HepG2 (cell line): ENCODE data around the gene TMEM116. TPM values are rescaled to one million over a fixed set of nuclear protein-coding genes. Genes with fewer than 3 reads are reported as not detected.

Experiments
- BHLHE40 ChIP-seq: IDR thresholded peaks from 2 replicates; pipeline ENCODE4 v1.6.1; 2011; ENCODE audit warnings: low read length, improper control_type of control experiment
- CHCHD3 ChIP-seq: sonication (generic); formaldehyde crosslinking; IDR thresholded peaks from 2 replicates; pipeline ENCODE4 v1.8.0; 2022; ENCODE audit warnings: mild to moderate bottlenecking, missing genetic modification reagents, moderate library complexity
- GLMP ChIP-seq: sonication (generic); formaldehyde crosslinking; IDR thresholded peaks from 2 replicates; pipeline ENCODE4 v1.9.0; 2021; ENCODE audit warnings: missing genetic modification reagents, mild to moderate bottlenecking, borderline replicate concordance
- HNF4A ChIP-seq: sonication (generic); formaldehyde crosslinking; IDR thresholded peaks from 2 replicates; pipeline ENCODE4 v1.4.0; 2020; ENCODE audit warnings: missing genetic modification reagents
- IRF1 ChIP-seq: sonication (generic); formaldehyde crosslinking; IDR thresholded peaks from 2 replicates; pipeline ENCODE4 v1.4.0; 2020; ENCODE audit warnings: low read depth, mild to moderate bottlenecking, missing genetic modification reagents
- KLF15 ChIP-seq: sonication (generic); formaldehyde crosslinking; IDR thresholded peaks from 2 replicates; pipeline ENCODE4 v1.8.1; 2023; ENCODE audit warnings: borderline replicate concordance, mild to moderate bottlenecking, inconsistent platforms, missing genetic modification reagents, mixed read lengths
- LCORL ChIP-seq, 2 experiments: fragments of 450-650 bp in 1 of 2; sonication (generic) in 1 of 2; formaldehyde crosslinking in 1 of 2; IDR thresholded peaks; 2 replicates each; pipeline versions ENCODE4 v1.5.0 to v1.6.1; 2017 to 2020; ENCODE audit warnings: antibody characterized with exemption in 1 of 2, missing genetic modification reagents in 1 of 2
- NCOA2 ChIP-seq: sonication (generic); formaldehyde crosslinking; IDR thresholded peaks from 2 replicates; pipeline ENCODE4 v1.8.0; 2022; ENCODE audit warnings: inconsistent platforms
- NFE2L1 ChIP-seq: sonication (generic); formaldehyde crosslinking; IDR thresholded peaks from 2 replicates; pipeline ENCODE4 v1.4.0; 2020; ENCODE audit warnings: missing genetic modification reagents, mild to moderate bottlenecking, borderline replicate concordance
- PHF20 ChIP-seq: sonication (generic); formaldehyde crosslinking; IDR thresholded peaks from 2 replicates; pipeline ENCODE4 v1.5.0; 2020; ENCODE audit warnings: mild to moderate bottlenecking, missing genetic modification reagents
- PRMT3 ChIP-seq: sonication (generic); formaldehyde crosslinking; IDR thresholded peaks from 2 replicates; pipeline ENCODE4 v1.8.1; 2022; ENCODE audit warnings: low read depth, mild to moderate bottlenecking, moderate library complexity, missing genetic modification reagents, borderline replicate concordance
- SALL1 ChIP-seq: sonication (generic); formaldehyde crosslinking; IDR thresholded peaks from 2 replicates; pipeline ENCODE4 v1.8.0; 2022; ENCODE audit warnings: mild to moderate bottlenecking, missing genetic modification reagents
- SP140L ChIP-seq: sonication (generic); formaldehyde crosslinking; IDR thresholded peaks from 2 replicates; pipeline ENCODE4 v1.4.0; 2020; ENCODE audit warnings: missing genetic modification reagents, borderline replicate concordance
- SUZ12 ChIP-seq: fragments of 150-350 bp; IDR thresholded peaks from 2 replicates; pipeline ENCODE4 v1.6.1; 2014; ENCODE audit warnings: low read depth, low read length
- TFE3 ChIP-seq: IDR thresholded peaks from 2 replicates; pipeline ENCODE4 v1.6.1; 2016
- TRIM22 ChIP-seq: fragments of 450-650 bp; IDR thresholded peaks from 2 replicates; pipeline ENCODE4 v1.6.1; 2017
- ZBTB7A ChIP-seq: sonication (generic); formaldehyde crosslinking; IDR thresholded peaks from 2 replicates; pipeline ENCODE4 v1.8.0; 2022; ENCODE audit warnings: mild to moderate bottlenecking, missing genetic modification reagents
- ZNF205 ChIP-seq: IDR thresholded peaks from 2 replicates; pipeline ENCODE4 v1.6.1; 2018; ENCODE audit warnings: missing biosample characterization, missing genetic modification reagents
- ZNF446 ChIP-seq: sonication (generic); formaldehyde crosslinking; IDR thresholded peaks from 2 replicates; pipeline ENCODE4 v1.5.0; 2020; ENCODE audit warnings: mild to moderate bottlenecking, missing genetic modification reagents
- ZNF569 ChIP-seq: sonication (generic); formaldehyde crosslinking; IDR thresholded peaks from 2 replicates; pipeline ENCODE4 v1.5.0; 2020; ENCODE audit warnings: mild to moderate bottlenecking, missing genetic modification reagents, moderate library complexity, borderline replicate concordance
- ZNF75D ChIP-seq: sonication (generic); formaldehyde crosslinking; IDR thresholded peaks from 2 replicates; pipeline ENCODE4 v1.8.1; 2023; ENCODE audit warnings: missing genetic modification reagents, mild to moderate bottlenecking, borderline replicate concordance
- polyA plus RNA-seq, 8 experiments: library from polyadenylated mRNA; depleted of rRNA in 3 of 8; stranded (reverse) in 7 of 8; unstranded in 1 of 8; fragments of >200 nt; fragmentation: Illumina TruSeq in 4 of 8; extraction: Trizol in 4 of 8; gene quantifications; 2 replicates each; pipeline versions ENCODE4 v1.2.1 to v1.2.3, GENCODE V29; 2011 to 2016; ENCODE audit warnings: low read depth in 4 of 8, missing spikeins in 1 of 8, mixed read lengths in 1 of 8; ENCODE audit not compliant: insufficient read depth in 1 of 8
- total RNA-seq, 5 experiments: library from RNA; depleted of rRNA; stranded (reverse); fragments of >200 nt; fragmentation: Illumina TruSeq; extraction: Trizol; gene quantifications; 2 replicates each; pipeline ENCODE4 v1.2.3, GENCODE V29; 2016; ENCODE audit warnings: low read depth in 1 of 5
- TF ChIP-seq, protein P1 (sequence below): sonication (generic); formaldehyde crosslinking; IDR thresholded peaks from 2 replicates; pipeline ENCODE4 v1.4.0; 2020; ENCODE audit warnings: missing genetic modification reagents

The TMEM116 gene
- total and polyA plus RNA-seq, 2 of the 13 experiments (the other 11 are each of a cell fraction or from before 2014, with no cell fraction given), result 14.0 to 17.8 TPM

DNA sequence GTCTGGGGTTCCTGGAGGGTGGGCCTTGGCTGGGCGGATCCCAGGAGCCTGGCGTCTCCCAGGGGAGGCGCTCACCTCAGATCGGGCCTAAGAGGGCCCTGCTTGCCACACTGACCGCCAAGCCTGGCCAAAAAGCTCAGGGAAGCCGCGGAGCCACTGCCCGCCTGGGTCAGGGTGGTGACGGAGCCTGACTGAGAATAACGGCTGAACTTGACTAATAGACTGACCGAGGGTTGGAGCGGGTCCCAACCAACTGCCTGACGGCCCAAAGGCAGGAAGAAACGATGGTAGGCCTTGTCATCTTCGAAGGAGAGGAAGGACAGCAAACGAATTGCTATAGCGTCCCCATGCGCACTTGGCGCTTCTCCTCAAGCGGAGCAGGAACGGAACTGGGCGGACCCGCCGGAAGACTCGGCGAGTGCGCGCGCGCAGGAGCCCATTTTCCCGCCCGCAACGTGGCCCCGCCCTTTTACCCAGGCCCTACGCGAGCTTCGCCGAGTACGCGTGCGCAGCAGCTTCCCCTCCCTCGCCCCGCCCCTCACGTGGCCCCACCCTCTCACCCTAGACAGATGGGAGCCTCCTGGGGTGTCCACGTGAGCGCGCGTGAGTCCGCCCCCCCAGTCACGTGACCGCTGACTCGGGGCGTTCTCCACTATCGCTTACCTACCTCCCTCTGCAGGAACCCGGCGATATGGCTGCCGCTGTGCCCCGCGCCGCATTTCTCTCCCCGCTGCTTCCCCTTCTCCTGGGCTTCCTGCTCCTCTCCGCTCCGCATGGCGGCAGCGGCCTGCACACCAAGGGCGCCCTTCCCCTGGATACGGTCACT lies at the start of gene TMEM116, which contains the start of gene ERP29 (continued):
- TF ChIP-seq TFE3 (CRISPR knock-in tag) (peak; percentile 95), ZNF205 (CRISPR knock-in tag) (0 out of 2 replicates have a peak, but pooled peaks have one; percentile 29), CHCHD3 (peak; percentile 88; the same call in 1 of the 2 replicates), NFE2L1 (no peak; the same call in 1 of the 2 replicates), GLMP (no peak), ZNF75D (CRISPR knock-in tag) (no peak), NCOA2 (0 out of 2 replicates have a peak, but pooled peaks have one; percentile 4), BHLHE40 (peak; percentile 100), HNF4A (0 out of 2 replicates have a peak, but pooled peaks have one; percentile 3), ZBTB7A (CRISPR knock-in tag) (peak; percentile 46; the same call in 1 of the 2 replicates), SP140L (CRISPR knock-in tag) (no peak), PHF20 (CRISPR knock-in tag) (peak; percentile 30), SUZ12 (no peak), IRF1 (CRISPR knock-in tag) (no peak), SALL1 (peak; percentile 61), LCORL (IDR thresholded peaks at IDR 0.05) (no peak), LCORL (CRISPR knock-in tag; IDR thresholded peaks at IDR 0.05) (no peak; the same call in 1 of the 2 replicates), ZNF446 (CRISPR knock-in tag) (peak; percentile 90; the same call in 1 of the 2 replicates), KLF15 (CRISPR knock-in tag) (0 out of 2 replicates have a peak, but pooled peaks have one; percentile 57), PRMT3 (no peak), ZNF569 (CRISPR knock-in tag) (no peak), TRIM22 (0 out of 2 replicates have a peak, but pooled peaks have one; percentile 51)
- TF ChIP-seq, protein P1, sequence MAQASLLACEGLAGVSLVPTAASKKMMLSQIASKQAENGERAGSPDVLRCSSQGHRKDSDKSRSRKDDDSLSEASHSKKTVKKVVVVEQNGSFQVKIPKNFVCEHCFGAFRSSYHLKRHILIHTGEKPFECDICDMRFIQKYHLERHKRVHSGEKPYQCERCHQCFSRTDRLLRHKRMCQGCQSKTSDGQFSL, result peak; percentile 95
